ENCODE measurements around the gene C1QTNF9. TPM values are rescaled to one million over a fixed set of nuclear protein-coding genes. Genes with fewer than 3 reads are reported as not detected.

The C1QTNF9 gene
- total and polyA plus RNA-seq, 2 of the 8 experiments (the other 6 are each of a cell fraction or from before 2014, with no cell fraction given), result not detected

- H3K4me3 ChIP-seq (ENCODE audit: extremely low read depth in 1 of 4, insufficient read depth in 2 of 4, low read depth in 3 of 4, low read length in 4 of 4), result no peak overlapping the region
- TF ChIP-seq PHF8 (conservative IDR thresholded peaks at IDR 0.05; ENCODE audit: low read depth, low read length), result no peak
- TF ChIP-seq BACH1 (IDR thresholded peaks at IDR 0.05; ENCODE audit: low read length), result no peak
- TF ChIP-seq CHD2 (IDR thresholded peaks at IDR 0.05; ENCODE audit: low read length), result no peak
- no peak for TF ChIP-seq CTBP2 (IDR thresholded peaks at IDR 0.05; ENCODE audit: borderline replicate concordance, insufficient read depth, insufficient read length, low read length)
- TF ChIP-seq SP4 (IDR thresholded peaks at IDR 0.05; ENCODE audit: low read length), result no peak
- TF ChIP-seq JUN (IDR thresholded peaks at IDR 0.05; ENCODE audit: low read depth, low read length), result no peak
- no peak for TF ChIP-seq E2F6 (IDR thresholded peaks at IDR 0.05)
- no peak for TF ChIP-seq KDM4A (IDR thresholded peaks at IDR 0.05; ENCODE audit: low read depth, low read length, severe bottlenecking)
- TF ChIP-seq TEAD4 (IDR thresholded peaks at IDR 0.05; ENCODE audit: low read depth, low read length), result no peak
- TF ChIP-seq USF2 (IDR thresholded peaks at IDR 0.05; ENCODE audit: low read length), result no peak
- TF ChIP-seq NRF1 (IDR thresholded peaks at IDR 0.05; ENCODE audit: low read depth, low read length), result no peak
- TF ChIP-seq MAX (IDR thresholded peaks at IDR 0.05), result no peak
- no peak for TF ChIP-seq EGR1 (IDR thresholded peaks at IDR 0.05; ENCODE audit: borderline replicate concordance, low read depth, low read length)
- TF ChIP-seq TBP (IDR thresholded peaks at IDR 0.05; ENCODE audit: low read depth, low read length), result no peak
Observed at GRCh38 chr13:24267274-24267673, 42.1 kb upstream of the C1QTNF9 start.

More at GRCh38 chr13:24267274-24267673, 42.1 kb upstream of the C1QTNF9 start:
- no peak for DNase-seq (ENCODE audit: low read depth in 1 of 2, low spot score in 2 of 2)
- no peak overlapping the region for H3K27ac ChIP-seq (ENCODE audit: low read depth, low read length)
- H2AFZ ChIP-seq (ENCODE audit: low read length), result no peak overlapping the region
- H3K9me3 ChIP-seq (ENCODE audit: insufficient read depth in 2 of 2, low read depth in 1 of 2, low read length in 1 of 2), result no peaks in the 10 kb centered on the region
- WGBS, 2 experiments (ENCODE audit: extremely low coverage in 1 of 2, insufficient coverage in 1 of 2, insufficient read length in 1 of 2, insufficient replicate concordance in 2 of 2, low coverage in 1 of 2, low lambda C conversion rate in 2 of 2, missing lambda C conversion rate in 1 of 2), result 94% methylated on average over 3 of the region's 3 CpGs; no CpG with 5 or more reads in 1 of the 2 experiments
- H3K4me2 ChIP-seq (ENCODE audit: insufficient read depth in 1 of 2, low read depth in 2 of 2, low read length in 2 of 2), result no peak overlapping the region
- no peaks in the 10 kb centered on the region for H3K79me2 ChIP-seq (ENCODE audit: control insufficient read depth in 1 of 2, insufficient read depth in 2 of 2, low read length in 2 of 2)
- H2BK12ac ChIP-seq (ENCODE audit: low read depth, low read length), result no peak overlapping the region
- H3K36me3 ChIP-seq (ENCODE audit: control insufficient read depth in 2 of 4, insufficient read depth in 4 of 4, low read length in 3 of 4), result no peaks in the 10 kb centered on the region; a peak in 1 of 8 replicates
- no peaks in the 10 kb centered on the region for H3K4me1 ChIP-seq (replicated peaks in 1 of 4; ENCODE audit: control insufficient read depth in 3 of 4, insufficient read depth in 4 of 4, low read length in 3 of 4)
- no peak overlapping the region for H2BK20ac ChIP-seq (ENCODE audit: low read length)
- H3K4ac ChIP-seq (replicated peaks; ENCODE audit: insufficient read length, low read depth, low read length), result no peak overlapping the region
- H3K79me1 ChIP-seq (ENCODE audit: low read depth, low read length), result no peaks in the 10 kb centered on the region
- H4K5ac ChIP-seq (ENCODE audit: insufficient read length, low read depth, low read length), result no peak overlapping the region
- no peak overlapping the region for H4K8ac ChIP-seq (ENCODE audit: extremely low read depth, insufficient read depth, low read length)
- no peak overlapping the region for H3K23ac ChIP-seq (ENCODE audit: insufficient read length)
- no peak overlapping the region for H2BK15ac ChIP-seq (ENCODE audit: low read length)
- peaks cover 0 to 1% of the 10 kb centered on the region in 2 experiments for H4K20me1 ChIP-seq (replicated peaks in 1 of 2; ENCODE audit: control insufficient read depth in 1 of 2, insufficient read depth in 2 of 2, low read length in 2 of 2)
- no peak overlapping the region for H3K56ac ChIP-seq (replicated peaks; ENCODE audit: insufficient read length, low read depth, low read length)
- H3K23me2 ChIP-seq (ENCODE audit: low read depth, low read length), result no peaks in the 10 kb centered on the region
- no peak overlapping the region for H2BK120ac ChIP-seq (replicated peaks; ENCODE audit: low read depth, low read length)
- no peak overlapping the region for H4K91ac ChIP-seq (replicated peaks; ENCODE audit: insufficient read length, low read length)
- no peaks in the 10 kb centered on the region for H3K27me3 ChIP-seq (replicated peaks in 1 of 4; ENCODE audit: control insufficient read depth in 3 of 4, extremely low read depth in 1 of 4, insufficient read depth in 3 of 4, low read length in 3 of 4)
- H2AK5ac ChIP-seq (ENCODE audit: low read depth, low read length), result no peak overlapping the region
- FAIRE-seq, result no peak
- CTCF ChIA-PET (ENCODE audit: partially characterized antibody), result no interaction called here
- no peak overlapping the region for H3K9ac ChIP-seq (replicated peaks in 1 of 4; ENCODE audit: extremely low read depth in 1 of 4, low read depth in 3 of 4, low read length in 3 of 4)
- H3K18ac ChIP-seq (ENCODE audit: extremely low read depth, low read length), result no peak overlapping the region
- no peak overlapping the region for H3K14ac ChIP-seq (ENCODE audit: insufficient read length)
- H2BK5ac ChIP-seq (ENCODE audit: low read depth, low read length), result no peak overlapping the region
- POLR2A ChIA-PET (ENCODE audit: partially characterized antibody), result no interaction called here
